IMR-90 (cell line): ENCODE data around the gene ANXA8. TPM values are rescaled to one million over a fixed set of nuclear protein-coding genes. Genes with fewer than 3 reads are reported as not detected.
"Not testable (repeated sequence)": the region's sequence is repeated elsewhere in the genome, so short reads cannot be mapped to it uniquely, and the experiment has no call there.

ENCODE experiments used
- ATAC-seq: fragments of 200-7000 bp; cut with Tn5 transposase; 2 replicates; pipeline ENCODE4 v1.9.1; 2020; ENCODE audit warnings: low read depth, mild to moderate bottlenecking, moderate library complexity
- BruUV-seq: library from RNA; stranded (reverse); fragments of 400-500 nt; replicated peaks from 2 replicates; lab custom pipeline; 2021; lab: Mats Ljungman, UMichigan
- CTCF ChIA-PET: fragments of 300-600 bp; formaldehyde crosslinking; extraction: SDS; loops from one replicate; lab custom pipeline; 2021; ENCODE audit warnings: antibody characterized with exemption; lab: Yijun Ruan, JAX
- POLR2A ChIA-PET: fragments of 300-600 bp; sonication (Branson Sonifier 250); formaldehyde crosslinking; loops from one replicate; lab custom pipeline; 2022; ENCODE audit warnings: antibody characterized with exemption; ENCODE audit not compliant: unreplicated experiment; lab: Charles Lee
- DNase-seq: peaks from one replicate; pipeline ENCODE4 v3.0.0; 2013
- H2AFZ ChIP-seq: replicated peaks from 2 replicates; pipeline ENCODE3; 2013; ENCODE audit warnings: low read length, mild to moderate bottlenecking; ENCODE audit not compliant: poor library complexity
- H2AK5ac ChIP-seq: 2 replicates; pipeline ENCODE4 v1.6.1; 2013; ENCODE audit warnings: low read depth, low read length, inconsistent platforms
- H2AK9ac ChIP-seq: replicated peaks from 2 replicates; pipeline ENCODE3; 2013; ENCODE audit warnings: mild to moderate bottlenecking, low read depth, low read length, moderate library complexity; ENCODE audit not compliant: poor library complexity
- H2BK120ac ChIP-seq: 2 replicates; pipeline ENCODE4 v1.6.1; 2013; ENCODE audit warnings: low read depth, low read length, inconsistent platforms
- H2BK15ac ChIP-seq: 3 replicates; pipeline ENCODE4 v1.6.1; 2013; ENCODE audit warnings: low read depth, low read length, inconsistent platforms
- H2BK20ac ChIP-seq: 2 replicates; pipeline ENCODE4 v1.6.1; 2013; ENCODE audit warnings: low read depth, mild to moderate bottlenecking, inconsistent platforms, low read length, moderate library complexity
- H2BK5ac ChIP-seq: 2 replicates; pipeline ENCODE4 v1.6.1; 2013; ENCODE audit warnings: mild to moderate bottlenecking, low read depth, low read length, inconsistent platforms; ENCODE audit not compliant: poor library complexity, severe bottlenecking
- H3K14ac ChIP-seq: replicated peaks from 2 replicates; pipeline ENCODE4 v1.6.1; 2013; ENCODE audit warnings: low read depth, low read length, inconsistent platforms
- H3K18ac ChIP-seq: 2 replicates; pipeline ENCODE4 v1.6.1; 2013; ENCODE audit warnings: low read depth, low read length, control low read depth
- H3K23ac ChIP-seq: 2 replicates; pipeline ENCODE4 v1.6.1; 2013; ENCODE audit warnings: low read depth, low read length, inconsistent platforms
- H3K27ac ChIP-seq: 2 replicates; pipeline ENCODE4 v1.5.1; 2013; ENCODE audit warnings: mild to moderate bottlenecking, control low read depth, low read length; ENCODE audit not compliant: insufficient read depth
- H3K27me3 ChIP-seq: 2 replicates; pipeline ENCODE4 v1.6.1; 2013; ENCODE audit warnings: low read length; ENCODE audit not compliant: control insufficient read depth, insufficient read depth
- H3K36me3 ChIP-seq: 2 replicates; pipeline ENCODE4 v1.6.1; 2013; ENCODE audit warnings: low read length, mixed read lengths; ENCODE audit not compliant: control insufficient read depth, insufficient read depth
- H3K4ac ChIP-seq: 2 replicates; pipeline ENCODE4 v1.6.1; 2013; ENCODE audit warnings: low read depth, low read length, inconsistent platforms
- H3K4me1 ChIP-seq: 2 replicates; pipeline ENCODE4 v1.6.1; 2013; ENCODE audit warnings: low read length, mixed read lengths; ENCODE audit not compliant: control insufficient read depth, insufficient read depth
- H3K4me2 ChIP-seq: 2 replicates; pipeline ENCODE4 v1.6.1; 2013; ENCODE audit warnings: low read depth, mild to moderate bottlenecking, control low read depth, low read length, moderate library complexity
- H3K4me3 ChIP-seq: 2 replicates; pipeline ENCODE4 v1.5.1; 2013; ENCODE audit warnings: low read depth, mild to moderate bottlenecking, control low read depth, low read length, moderate library complexity; ENCODE audit not compliant: insufficient read depth
- H3K56ac ChIP-seq: 2 replicates; pipeline ENCODE4 v1.6.1; 2013; ENCODE audit warnings: low read length, inconsistent platforms; ENCODE audit not compliant: insufficient read depth; ENCODE audit errors: extremely low read depth
- H3K79me1 ChIP-seq, 2 experiments: 2 replicates each; pipeline ENCODE4 v1.6.1; 2013; ENCODE audit warnings: low read length in 2 of 2, inconsistent platforms in 1 of 2, low read depth in 1 of 2
- H3K9ac ChIP-seq: 2 replicates; pipeline ENCODE4 v1.6.1; 2013; ENCODE audit warnings: low read depth, low read length, control low read depth
- H3K9me1 ChIP-seq: 2 replicates; pipeline ENCODE4 v1.6.1; 2013; ENCODE audit warnings: low read length, inconsistent platforms; ENCODE audit not compliant: insufficient read depth
- H3K9me3 ChIP-seq: 2 replicates; pipeline ENCODE4 v1.6.1; 2013; ENCODE audit warnings: low read length; ENCODE audit not compliant: control insufficient read depth, insufficient read depth
- H4K20me1 ChIP-seq: 2 replicates; pipeline ENCODE4 v1.6.1; 2013; ENCODE audit warnings: low read length, inconsistent platforms; ENCODE audit not compliant: insufficient read depth
- H4K5ac ChIP-seq: 2 replicates; pipeline ENCODE4 v1.6.1; 2013; ENCODE audit warnings: mild to moderate bottlenecking, low read depth, low read length, control low read depth
- H4K8ac ChIP-seq, 2 experiments: 2 replicates each; pipeline ENCODE4 v1.6.1; 2013; ENCODE audit warnings: low read depth in 2 of 2, low read length in 2 of 2, control low read depth in 1 of 2, inconsistent platforms in 1 of 2
- H4K91ac ChIP-seq: 2 replicates; pipeline ENCODE4 v1.6.1; 2013; ENCODE audit warnings: low read depth, low read length, inconsistent platforms; ENCODE audit not compliant: insufficient read depth
- WGBS, 2 experiments: methylation state at CpG; one replicate each; pipeline versions ENCODE4 v1.1.5 to v1.1.7; 2013; ENCODE audit warnings: missing lambda C conversion rate in 2 of 2; ENCODE audit not compliant: insufficient read length in 1 of 2; ENCODE audit errors: extremely low coverage in 2 of 2; 5-methylcytosine and 5-hydroxymethylcytosine counted together
- dilution Hi-C: fragments of 300-500 bp; cut with HindIII; formaldehyde crosslinking; loops from one replicate; pipeline ENCODE4 v1.14.3; 2018; ENCODE audit warnings: low sequenced_read_pairs; ENCODE audit not compliant: unreplicated experiment
- in situ Hi-C: fragments of 300-500 bp; cut with MboI; formaldehyde crosslinking; loops from 3 replicates; pipeline ENCODE4 v1.14.3; 2019; ENCODE audit warnings: low sequenced_read_pairs, inconsistent platforms, mixed read lengths
- intact Hi-C: fragments of 100-400 bp; cut with micrococcal nuclease; formaldehyde crosslinking; loops from 2 replicates; pipeline ENCODE4 v1.10.0; 2022
- polyA plus RNA-seq, 3 experiments: library from polyadenylated mRNA; depleted of rRNA; stranded (reverse); fragments of >200 nt; gene quantifications; 2 replicates each; pipeline ENCODE4 v1.2.3, GENCODE V29; 2012; ENCODE audit warnings: low replicate concordance in 1 of 3
- total RNA-seq: library from RNA; depleted of rRNA; stranded (reverse); fragments of >200 nt; gene quantifications from 2 replicates; pipeline ENCODE4 v1.2.3, GENCODE V29; 2012

The ANXA8 gene
- total and polyA plus RNA-seq, 2 of the 4 experiments (the other 2 are of a cell fraction): 0.90 to 1.1 TPM

- H3K36me3 ChIP-seq, H3K79me1 ChIP-seq, dilution Hi-C loops, H3K27ac ChIP-seq, H3K9ac ChIP-seq, H4K91ac ChIP-seq, POLR2A ChIA-PET, H3K56ac ChIP-seq, H4K20me1 ChIP-seq, H2BK15ac ChIP-seq, H3K4me3 ChIP-seq, H2AK5ac ChIP-seq, H2BK20ac ChIP-seq, in situ Hi-C loops, H3K27me3 ChIP-seq, intact Hi-C loops, H3K9me3 ChIP-seq, BruUV-seq, H3K18ac ChIP-seq, ATAC-seq, H3K4ac ChIP-seq, H3K4me1 ChIP-seq, H3K23ac ChIP-seq, CTCF ChIA-PET, H2AFZ ChIP-seq, DNase-seq, H3K9me1 ChIP-seq, H3K14ac ChIP-seq, H4K8ac ChIP-seq, H2AK9ac ChIP-seq, H4K5ac ChIP-seq, H2BK5ac ChIP-seq, H2BK120ac ChIP-seq, H3K4me2 ChIP-seq: not testable (repeated sequence)
- WGBS, 2 experiments: no CpG with 5 or more reads among the region's 9 CpGs
These were observed 7.7 kb upstream of the ANXA8 start, which contains the start of gene FAM25G for GRCh38 chr10:47491600-47491999. TSS of gene FAM25G (minus strand) at chr10:47491700. CDS start at chr10:47491674, 26 bp downstream.

- DNase-seq, H3K27ac ChIP-seq, H2BK5ac ChIP-seq, H3K18ac ChIP-seq, H2AFZ ChIP-seq, H4K20me1 ChIP-seq, H3K36me3 ChIP-seq, H3K9me3 ChIP-seq, POLR2A ChIA-PET, H3K27me3 ChIP-seq, CTCF ChIA-PET, H3K9ac ChIP-seq, intact Hi-C loops, H3K14ac ChIP-seq, H3K4me2 ChIP-seq, H4K91ac ChIP-seq, BruUV-seq, H3K4me3 ChIP-seq, H2BK20ac ChIP-seq, dilution Hi-C loops, H2BK120ac ChIP-seq, H3K4me1 ChIP-seq, H3K23ac ChIP-seq, H3K9me1 ChIP-seq, H4K5ac ChIP-seq, ATAC-seq, H3K79me1 ChIP-seq, H2BK15ac ChIP-seq, in situ Hi-C loops, H3K4ac ChIP-seq, H2AK9ac ChIP-seq, H3K56ac ChIP-seq, H2AK5ac ChIP-seq, H4K8ac ChIP-seq: not testable (repeated sequence)
- no CpG with 5 or more reads among the region's 7 CpGs for WGBS, 2 experiments
These were observed 5.7 kb upstream of the ANXA8 start for GRCh38 chr10:47489630-47490029.
